Stimulated activated CD8-positive, alpha-beta memory T cell treated with anti-CD3 and anti-CD28 coated beads, Interleukin-12 subunit alpha, Interleukin-12 subunit beta, amount 100 ng/mL, for 1 hour (primary cell): Measurements from ENCODE around the gene LAMTOR5.
"Not testable (repeated sequence)": the region's sequence is repeated elsewhere in the genome, so short reads cannot be mapped to it uniquely, and the experiment has no call there.

Experiments used
- DNase-seq: peaks from one replicate; pipeline ENCODE4 v3.0.0-alpha.2; 2020; ENCODE audit warnings: low read depth

Gene LAMTOR5

GRCh38 chr1:110426854-110427253, 19.4 kb upstream of the LAMTOR5 start:
- DNase-seq: no peak

- no peak for DNase-seq
These were observed 18.2 kb upstream of the LAMTOR5 start for GRCh38 chr1:110425612-110426152.

DNA sequence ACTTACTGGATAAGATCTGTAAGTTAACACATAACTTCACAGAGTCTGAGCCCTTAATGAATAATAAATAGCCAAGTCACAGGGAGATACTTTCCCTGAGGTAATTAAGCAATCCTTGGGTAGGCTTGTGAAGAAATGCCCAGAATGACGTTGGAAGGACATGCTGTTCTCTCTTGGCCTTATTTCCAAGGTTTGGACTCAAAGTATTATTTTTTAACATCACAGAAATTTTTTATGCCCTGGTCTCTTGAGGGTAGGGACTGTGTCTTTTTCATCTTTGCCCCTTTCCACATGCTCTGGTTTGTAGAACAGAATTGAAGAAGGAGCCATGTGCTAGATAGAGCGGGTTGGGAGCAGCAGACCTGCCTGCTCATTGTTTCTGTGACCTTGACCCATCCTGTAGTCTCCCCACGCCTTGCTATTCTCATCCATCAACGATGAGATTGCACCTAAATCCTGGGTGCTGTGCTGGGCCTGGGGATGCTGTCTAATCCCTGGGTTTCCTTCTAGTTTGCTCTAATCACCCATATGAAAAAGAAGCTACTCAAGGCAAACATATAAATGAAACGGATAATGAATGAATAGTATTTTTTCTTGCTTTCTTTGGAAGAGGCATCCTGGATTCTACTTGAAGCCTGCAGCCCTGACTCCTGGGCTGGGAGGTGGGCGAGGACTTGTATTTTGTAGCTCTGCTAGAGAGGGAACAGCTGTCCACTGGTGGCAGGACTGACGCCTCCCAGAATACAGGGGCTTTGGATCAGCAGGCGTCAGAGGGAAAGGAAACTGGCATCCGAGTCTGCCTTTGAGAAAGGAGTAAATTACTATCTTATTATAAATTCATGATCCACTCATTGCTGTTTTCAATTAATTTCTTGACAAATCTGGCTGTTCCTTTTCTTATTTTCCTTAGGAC, 17.5 kb upstream of the LAMTOR5 start:
- no peak for DNase-seq

GRCh38 chr1:110420874-110421793, 13.6 kb upstream of the LAMTOR5 start:
- DNase-seq: no peak

GRCh38 chr1:110420023-110420662, 12.6 kb upstream of the LAMTOR5 start:
- no peak for DNase-seq

- no peak for DNase-seq
These were observed 11.2 kb upstream of the LAMTOR5 start for GRCh38 chr1:110418729-110419128.

DNA sequence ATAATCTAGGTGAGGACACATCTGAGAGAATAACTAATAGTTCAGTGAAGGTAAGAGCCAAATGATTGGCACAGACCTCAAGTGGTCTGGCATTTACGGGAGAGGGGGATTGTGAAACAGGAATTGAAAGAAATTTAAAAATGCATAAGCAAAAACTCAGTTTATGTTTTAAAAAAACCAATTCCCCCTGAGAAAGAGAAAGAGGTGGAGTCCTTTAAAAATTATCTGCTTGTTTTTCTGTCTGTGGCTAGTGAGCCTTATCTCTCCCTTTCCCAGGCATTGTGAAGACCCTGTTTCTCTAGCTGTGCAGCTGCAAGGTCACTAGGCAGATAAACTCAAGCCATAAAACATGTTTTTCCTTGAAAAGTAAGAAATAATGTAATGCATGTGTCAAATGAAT, 5.6 kb upstream of the LAMTOR5 start:
- DNase-seq: not testable (repeated sequence)

DNA sequence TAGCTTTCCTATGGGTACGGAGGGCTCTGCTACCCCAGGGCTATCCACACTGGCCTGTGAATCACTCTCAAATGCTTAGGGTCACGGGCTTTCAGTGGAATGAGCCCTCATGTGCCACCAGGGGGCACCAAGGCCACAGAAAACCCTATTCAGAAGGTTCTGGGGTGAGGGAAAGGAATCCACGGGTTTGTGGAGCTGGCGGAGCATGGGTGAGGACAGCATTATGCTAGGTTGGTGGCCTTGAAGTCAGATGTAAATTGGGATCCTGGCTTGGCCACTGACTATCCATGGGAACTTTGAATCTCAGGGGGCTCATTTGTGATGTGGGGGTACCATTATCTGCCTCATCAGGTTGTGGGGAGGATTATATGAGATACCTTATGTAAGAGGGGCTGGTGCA, 5.1 kb upstream of the LAMTOR5 start:
- peak; percentile 36 for DNase-seq

- no peak for DNase-seq
These were observed 3.8 kb upstream of the LAMTOR5 start for GRCh38 chr1:110411173-110411735.

DNA sequence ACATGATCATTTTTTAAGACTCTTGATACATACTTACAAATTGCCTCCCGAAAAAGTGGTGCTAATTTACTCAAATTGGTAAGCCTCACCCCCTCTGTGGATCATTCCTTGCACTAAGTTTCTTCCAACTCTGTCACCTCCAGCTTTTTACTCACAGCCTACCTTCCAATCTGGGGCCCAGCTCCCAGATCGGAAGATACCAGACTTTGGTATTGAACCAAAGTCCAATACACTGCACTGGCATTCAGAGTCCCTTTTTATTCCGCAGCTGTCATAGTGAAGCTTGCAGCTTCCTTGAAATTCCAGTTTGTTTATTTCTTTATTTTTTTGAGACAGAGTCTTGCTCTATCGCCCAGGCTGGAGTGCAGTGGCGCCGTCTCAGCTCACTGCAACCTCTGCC, 1.8 kb upstream of the LAMTOR5 start:
- no peak for DNase-seq

GRCh38 chr1:110408488-110408887, 994 bp upstream of the LAMTOR5 start:
- no peak for DNase-seq

GRCh38 chr1:110406407-110406806, 1.1 kb downstream of the LAMTOR5 start:
- not testable (repeated sequence) for DNase-seq

GRCh38 chr1:110404401-110404800, 3.1 kb downstream of the LAMTOR5 start:
- DNase-seq: no peak

DNA sequence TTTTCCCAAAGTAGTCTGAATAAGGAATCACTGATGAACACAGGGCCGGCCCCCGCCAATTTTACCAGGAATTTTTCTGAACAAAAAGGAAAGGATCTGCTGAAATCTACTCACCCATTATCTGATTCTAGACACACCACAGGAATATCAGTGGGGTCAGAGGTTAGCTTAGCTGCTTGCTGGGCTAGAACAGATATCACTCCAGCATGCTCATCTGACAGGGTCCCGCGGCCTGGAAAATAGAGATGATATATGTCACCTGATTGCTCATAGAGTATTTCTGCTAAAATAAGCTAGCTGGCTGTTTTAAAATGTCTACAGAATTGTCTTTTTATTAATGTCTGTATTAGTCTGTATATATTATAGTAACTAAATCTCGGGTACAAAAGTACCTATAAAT, 3.7 kb downstream of the LAMTOR5 start:
- DNase-seq: no peak

DNA sequence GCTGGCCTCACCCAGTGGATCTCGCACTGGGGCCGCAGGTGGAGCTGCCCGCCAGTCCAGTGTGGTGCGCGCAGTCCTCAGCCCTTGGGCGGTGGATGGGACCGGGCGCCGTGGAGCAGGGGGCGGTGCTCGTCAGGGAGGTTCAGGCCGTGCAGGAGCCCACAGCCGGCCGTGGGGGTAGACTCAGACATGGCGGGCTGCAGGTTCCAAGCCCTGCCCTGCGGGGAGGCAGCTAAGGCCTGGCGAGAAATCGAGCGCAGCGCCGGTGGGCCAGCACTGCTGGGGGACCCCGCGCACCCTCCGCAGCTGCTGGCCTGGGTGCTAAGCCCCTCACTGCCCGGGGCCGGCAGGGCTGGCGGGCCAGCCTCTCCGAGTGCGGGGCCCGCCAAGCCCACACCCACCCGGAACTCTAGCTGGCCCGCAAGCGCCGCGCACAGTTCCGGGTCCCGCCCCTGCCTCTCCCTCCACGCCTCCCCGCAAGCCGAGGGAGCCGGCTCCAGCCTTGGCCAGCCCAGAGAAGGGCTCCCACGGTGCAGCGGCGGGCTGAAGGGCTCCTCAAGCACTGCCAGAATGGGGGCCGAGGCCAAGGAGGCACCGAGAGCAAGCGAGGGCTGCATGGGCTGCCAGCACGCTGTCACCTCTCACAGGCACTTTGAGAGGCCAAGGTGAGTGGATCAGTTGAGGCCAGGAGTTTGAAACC, 11.1 kb downstream of the LAMTOR5 start:
- DNase-seq: not testable (repeated sequence)

- DNase-seq: no peak
These were observed 13.0 kb downstream of the LAMTOR5 start for GRCh38 chr1:110394493-110394820.

DNA sequence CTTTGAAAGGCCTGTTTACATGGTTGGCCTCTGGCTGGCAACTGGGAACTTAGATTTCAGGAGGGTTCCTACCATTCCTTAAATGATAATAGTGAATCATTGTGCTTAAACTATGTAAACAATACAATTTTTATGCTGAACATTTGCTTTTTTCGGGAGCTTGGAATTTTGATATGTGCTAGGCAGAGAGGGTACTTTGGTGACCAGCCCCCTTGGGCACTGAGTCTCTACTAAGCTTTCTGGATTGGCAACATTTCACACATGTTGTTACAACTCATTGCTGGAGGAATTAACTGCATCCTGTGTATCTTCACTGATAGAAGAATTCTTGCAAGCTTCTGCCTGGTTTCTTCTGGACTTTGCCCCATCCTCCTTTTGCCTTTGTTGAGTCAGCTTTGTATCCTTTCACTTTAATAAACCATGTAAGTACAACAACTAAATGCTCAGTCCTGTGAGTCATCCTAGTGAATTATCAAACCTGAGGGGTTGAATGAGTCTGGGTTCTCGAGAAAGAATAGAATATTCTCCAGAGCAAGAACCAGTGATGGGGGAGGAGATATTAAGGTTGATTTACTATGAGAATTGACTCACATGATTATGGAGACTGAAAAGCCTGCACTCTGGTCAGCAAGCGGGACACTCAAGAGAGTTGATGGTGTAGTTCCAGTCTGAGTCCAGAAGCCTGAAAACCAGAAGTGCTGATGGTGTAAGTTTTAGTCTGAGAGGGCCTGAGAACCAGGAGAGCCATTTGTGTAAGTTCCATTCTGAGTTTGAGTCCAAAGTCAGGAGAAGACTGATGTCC, 13.6 kb downstream of the LAMTOR5 start:
- no peak for DNase-seq

- no peak for DNase-seq
These were observed 14.2 kb downstream of the LAMTOR5 start for GRCh38 chr1:110393286-110393685.

DNA sequence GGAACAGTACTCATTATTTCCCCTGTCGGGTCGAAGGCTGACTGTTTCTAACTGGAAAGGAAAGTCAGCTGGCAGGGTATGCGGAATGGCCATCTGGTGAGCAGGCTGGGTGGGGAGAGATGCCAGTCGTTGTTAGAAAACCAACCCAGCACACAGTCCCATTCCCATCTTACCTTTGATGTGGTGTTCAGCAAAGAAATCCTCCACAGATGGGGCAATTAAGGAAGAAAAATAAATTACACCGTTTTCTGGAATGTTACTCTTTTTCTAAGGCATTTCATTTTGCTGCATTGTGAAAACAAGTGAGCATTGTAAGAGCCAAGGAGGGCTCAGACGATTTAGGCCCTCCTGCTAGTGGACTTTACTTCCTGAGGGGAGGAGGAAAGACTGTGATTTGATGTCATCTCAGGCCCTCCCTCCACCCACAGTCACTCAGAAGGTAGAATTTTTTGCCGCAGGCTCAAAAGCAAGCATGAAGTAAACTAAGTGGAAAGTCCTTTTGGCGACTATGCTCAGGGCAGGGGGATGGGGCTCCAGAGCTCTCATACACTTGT, 16.7 kb downstream of the LAMTOR5 start, which contains the start of gene SLC16A4:
TSS of gene SLC16A4 (minus strand) at position 335 of the 554 bp plus-strand sequence. CDS start 1,703 bp downstream, outside the sequence.
- DNase-seq: no peak

DNA sequence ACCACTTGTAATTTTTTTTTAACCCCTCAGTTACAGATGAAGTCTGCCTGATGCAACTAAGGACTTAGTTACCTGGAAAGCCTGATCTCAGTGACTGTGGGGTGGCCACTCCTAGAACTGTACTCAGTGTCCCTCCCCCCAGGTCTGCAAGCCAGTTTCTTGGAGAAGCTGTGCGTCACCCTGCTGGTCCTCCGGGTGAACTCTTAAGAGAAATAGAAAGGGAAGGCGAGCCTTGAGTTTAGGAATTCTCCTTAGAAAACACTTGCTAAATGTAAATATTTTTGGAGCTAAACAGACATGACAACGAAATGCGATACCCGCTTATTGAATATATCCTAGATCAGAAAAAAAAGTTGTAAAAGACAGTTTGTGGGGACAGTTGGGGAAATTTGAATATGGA, 17.4 kb downstream of the LAMTOR5 start:
- no peak for DNase-seq
